Thyroid gland (tissue), 4 donors: Measurements from ENCODE around the gene CCDC90B. TPM values are rescaled to one million over a fixed set of nuclear protein-coding genes. Genes with fewer than 3 reads are reported as not detected.
"Not testable (repeated sequence)": the region's sequence is repeated elsewhere in the genome, so short reads cannot be mapped to it uniquely, and the experiment has no call there.

Source experiments
- DNase-seq, 2 donors: peaks; one replicate each; pipeline ENCODE4 v3.0.0-alpha.2; 2019
- H3K27ac ChIP-seq, 3 donors: fragments of 200-600 bp; sonication (generic); 1 replicate in 2 of 3; 2 replicates in 1 of 3; pipeline ENCODE4 v1.5.1; 2016 to 2019; ENCODE audit warnings: mild to moderate bottlenecking in 1 of 3, moderate library complexity in 1 of 3
- H3K27me3 ChIP-seq: fragments of 200-600 bp; sonication (generic); one replicate; pipeline ENCODE4 v1.5.1; 2019
- H3K36me3 ChIP-seq, 2 donors: fragments of 200-600 bp; sonication (generic); one replicate each; pipeline ENCODE4 v1.5.1; 2016 to 2019
- H3K4me1 ChIP-seq, 2 donors: fragments of 200-600 bp; sonication (generic); one replicate each; pipeline ENCODE4 v1.5.1; 2017 to 2019
- H3K4me3 ChIP-seq, 3 donors: fragments of 200-600 bp; sonication (generic); replicated peaks in 1 of 3; 1 replicate in 2 of 3; 2 replicates in 1 of 3; pipeline ENCODE4 v1.5.1; 2016; ENCODE audit warnings: mild to moderate bottlenecking in 1 of 3
- H3K9me3 ChIP-seq: fragments of 200-600 bp; sonication (generic); one replicate; pipeline ENCODE4 v1.5.1; 2017
- CTCF ChIP-seq, 6 experiments: fragments of 200-600 bp in 3 of 6; fragments of 450-650 bp in 3 of 6; sonication (generic) in 3 of 6; IDR thresholded peaks; one replicate each; pipeline ENCODE4 v1.5.1; 2016 to 2019; ENCODE audit warnings: antibody characterized with exemption in 6 of 6, mild to moderate bottlenecking in 2 of 6, inconsistent platforms in 1 of 6, moderate library complexity in 1 of 6
- POLR2A ChIP-seq, 2 donors: fragments of 450-650 bp; IDR thresholded peaks; one replicate each; pipeline ENCODE4 v1.6.1; 2017; ENCODE audit warnings: antibody characterized with exemption in 2 of 2, mild to moderate bottlenecking in 2 of 2, moderate library complexity in 1 of 2
- WGBS, 2 donors: methylation state at CpG; one replicate each; pipeline ENCODE4 v1.1.5; 2017; 5-methylcytosine and 5-hydroxymethylcytosine counted together
- intact Hi-C: fragments of 100-400 bp; cut with DNase I; formaldehyde crosslinking; loops from one replicate; pipeline ENCODE4 v1.15.1; 2023
- total RNA-seq, 4 donors: library from RNA; depleted of rRNA; stranded (reverse); fragments of >200 nt; gene quantifications; one replicate each; pipeline ENCODE4 v1.2.3, GENCODE V29; 2016

CCDC90B gene
- total RNA-seq, 4 donors from 2014 or later = 47.4 to 54.8 (median 51.5) TPM

- no peak for DNase-seq
- Histone ChIP-seq H3K9me3 (no peaks in the 10 kb centered on the region), H3K27ac (no peak overlapping the region), H3K4me1 (peaks cover 5 to 10% of the 10 kb centered on the region in 2 donors), H3K27me3 (no peaks in the 10 kb centered on the region), H3K4me3 (no peak overlapping the region), H3K36me3 (no peaks in the 10 kb centered on the region)
- intact Hi-C loops = no loop called here
- TF ChIP-seq POLR2A (IDR thresholded peaks at IDR 0.05) (no peak), CTCF (IDR thresholded peaks at IDR 0.05) (peak in 1 of 6 experiments; percentile 21)
These were observed 24.6 kb upstream of the CCDC90B start for GRCh38 chr11:83310718-83311117.

GRCh38 chr11:83308536-83308935 lies 22.4 kb upstream of the CCDC90B start:
- H3K4me1 ChIP-seq = peaks cover 5 to 10% of the 10 kb centered on the region in 2 donors
- 96 to 97% methylated on average over 1 of the region's 1 CpG for WGBS, 2 donors
- H3K9me3 ChIP-seq, H3K27ac ChIP-seq, H3K27me3 ChIP-seq, DNase-seq, H3K4me3 ChIP-seq, intact Hi-C loops, H3K36me3 ChIP-seq: not testable (repeated sequence)

GRCh38 chr11:83306200-83307080 lies 20.3 kb upstream of the CCDC90B start:
- no peak overlapping the region for H3K4me3 ChIP-seq
- WGBS, 2 donors = 64 to 83% methylated on average over 4 of the region's 4 CpGs
- H3K27me3 ChIP-seq = no peaks in the 10 kb centered on the region
- H3K4me1 ChIP-seq = peaks cover 11 to 22% of the 10 kb centered on the region in 2 donors
- peak in 4 of 6 experiments; percentile 25 to 48 (median 44) for TF ChIP-seq CTCF (IDR thresholded peaks at IDR 0.05)
- TF ChIP-seq POLR2A (IDR thresholded peaks at IDR 0.05) = no peak
- intact Hi-C loops = no loop called here
- no peaks in the 10 kb centered on the region for H3K36me3 ChIP-seq
- no peaks in the 10 kb centered on the region for H3K9me3 ChIP-seq
- DNase-seq = peak in 1 of 2 donors; percentile 17
- H3K27ac ChIP-seq = peak overlapping the region in 1 of 3 donors; percentile 25

GRCh38 chr11:83303316-83303715 lies 17.1 kb upstream of the CCDC90B start:
- H3K27ac ChIP-seq = no peak overlapping the region
- 67 to 79% methylated on average over 4 of the region's 4 CpGs for WGBS, 2 donors
- TF ChIP-seq POLR2A (IDR thresholded peaks at IDR 0.05) = no peak
- no peak for TF ChIP-seq CTCF (IDR thresholded peaks at IDR 0.05)
- no peak for DNase-seq
- no peaks in the 10 kb centered on the region for H3K36me3 ChIP-seq
- intact Hi-C loops = no loop called here
- no peak overlapping the region for H3K4me3 ChIP-seq
- H3K4me1 ChIP-seq = peaks cover 11 to 24% of the 10 kb centered on the region in 2 donors
- no peaks in the 10 kb centered on the region for H3K27me3 ChIP-seq
- H3K9me3 ChIP-seq = no peaks in the 10 kb centered on the region

GRCh38 chr11:83302151-83302550 lies 16.0 kb upstream of the CCDC90B start:
- peak overlapping the region; percentile 26 to 45 (median 34) for H3K27ac ChIP-seq
- H3K36me3 ChIP-seq = no peaks in the 10 kb centered on the region
- peaks cover 11 to 24% of the 10 kb centered on the region in 2 donors for H3K4me1 ChIP-seq
- H3K4me3 ChIP-seq = no peak overlapping the region
- 41 to 49% methylated on average over 3 of the region's 3 CpGs for WGBS, 2 donors
- peak; percentile 31 to 33 for DNase-seq
- intact Hi-C loops = no loop called here
- H3K27me3 ChIP-seq = no peaks in the 10 kb centered on the region
- no peaks in the 10 kb centered on the region for H3K9me3 ChIP-seq
- TF ChIP-seq POLR2A (IDR thresholded peaks at IDR 0.05) = no peak

GRCh38 chr11:83299681-83300080 lies 13.5 kb upstream of the CCDC90B start:
- Histone ChIP-seq H3K9me3 (no peaks in the 10 kb centered on the region), H3K27ac (no peak overlapping the region), H3K36me3 (no peaks in the 10 kb centered on the region), H3K4me1 (peaks cover 6 to 13% of the 10 kb centered on the region in 2 donors), H3K4me3 (no peak overlapping the region), H3K27me3 (no peaks in the 10 kb centered on the region)
- DNase-seq = no peak
- TF ChIP-seq CTCF (IDR thresholded peaks at IDR 0.05) = no peak
- TF ChIP-seq POLR2A (IDR thresholded peaks at IDR 0.05) = no peak
- WGBS, 2 donors = 90 to 95% methylated on average over 6 of the region's 6 CpGs
- intact Hi-C loops = loop anchor here (10.0 kb wide), 2 partner anchors 435 to 515 kb away; no protein-coding TSS in a partner anchor
